Mesothelial cell of epicardium (in vitro differentiated cells): ENCODE results near the gene SEPTIN5. TPM values are rescaled to one million over a fixed set of nuclear protein-coding genes. Genes with fewer than 3 reads are reported as not detected.
A peak's percentile ranks its signal among the peaks of the same experiment; 100 is the strongest.

Experiments
- DNase-seq, 2 experiments: peaks; one replicate each; pipeline ENCODE4 v3.0.0; 2021; ENCODE audit warnings: low spot score in 2 of 2; ENCODE audit not compliant: unreplicated experiment in 2 of 2
- H3K27ac Mint-ChIP-seq: 2 replicates; pipeline ENCODE4 v1.8.0; 2021; ENCODE audit warnings: mixed read lengths
- H3K27me3 Mint-ChIP-seq: 2 replicates; pipeline ENCODE4 v1.8.0; 2021; ENCODE audit warnings: low read depth, mixed read lengths
- H3K36me3 Mint-ChIP-seq: 2 replicates; pipeline ENCODE4 v1.8.0; 2021; ENCODE audit warnings: mixed read lengths
- H3K4me1 Mint-ChIP-seq: 2 replicates; pipeline ENCODE4 v1.8.0; 2021; ENCODE audit warnings: mixed read lengths
- H3K4me3 Mint-ChIP-seq: 2 replicates; pipeline ENCODE4 v1.8.0; 2021; ENCODE audit warnings: mild to moderate bottlenecking, moderate library complexity, mixed read lengths
- H3K9me3 Mint-ChIP-seq: 2 replicates; pipeline ENCODE4 v1.8.0; 2021; ENCODE audit warnings: mixed read lengths
- total RNA-seq: library from RNA; stranded (reverse); gene quantifications from 3 replicates; pipeline ENCODE4 v1.2.1, GENCODE V29; 2021
- TF ChIP-seq, protein P1 (sequence below): fragments of 200-600 bp; sonication (generic); IDR thresholded peaks from one replicate; pipeline ENCODE4 v1.5.0; 2021; ENCODE audit warnings: antibody characterized with exemption; ENCODE audit not compliant: unreplicated experiment

The SEPTIN5 gene
- total RNA-seq = 32.2 to 42.1 TPM (median 36.2 TPM) in 3 replicates

- TF ChIP-seq, protein P1, sequence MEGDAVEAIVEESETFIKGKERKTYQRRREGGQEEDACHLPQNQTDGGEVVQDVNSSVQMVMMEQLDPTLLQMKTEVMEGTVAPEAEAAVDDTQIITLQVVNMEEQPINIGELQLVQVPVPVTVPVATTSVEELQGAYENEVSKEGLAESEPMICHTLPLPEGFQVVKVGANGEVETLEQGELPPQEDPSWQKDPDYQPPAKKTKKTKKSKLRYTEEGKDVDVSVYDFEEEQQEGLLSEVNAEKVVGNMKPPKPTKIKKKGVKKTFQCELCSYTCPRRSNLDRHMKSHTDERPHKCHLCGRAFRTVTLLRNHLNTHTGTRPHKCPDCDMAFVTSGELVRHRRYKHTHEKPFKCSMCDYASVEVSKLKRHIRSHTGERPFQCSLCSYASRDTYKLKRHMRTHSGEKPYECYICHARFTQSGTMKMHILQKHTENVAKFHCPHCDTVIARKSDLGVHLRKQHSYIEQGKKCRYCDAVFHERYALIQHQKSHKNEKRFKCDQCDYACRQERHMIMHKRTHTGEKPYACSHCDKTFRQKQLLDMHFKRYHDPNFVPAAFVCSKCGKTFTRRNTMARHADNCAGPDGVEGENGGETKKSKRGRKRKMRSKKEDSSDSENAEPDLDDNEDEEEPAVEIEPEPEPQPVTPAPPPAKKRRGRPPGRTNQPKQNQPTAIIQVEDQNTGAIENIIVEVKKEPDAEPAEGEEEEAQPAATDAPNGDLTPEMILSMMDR = no peak
- H3K9me3 Mint-ChIP-seq = no peaks in the 10 kb centered on the region
- DNase-seq = no peak
- H3K36me3 Mint-ChIP-seq = no peaks in the 10 kb centered on the region
- no peak within 1 kb of the TSS for H3K27ac Mint-ChIP-seq
- peak within 1 kb of the TSS; percentile 72 for H3K4me3 Mint-ChIP-seq
- H3K4me1 Mint-ChIP-seq = peaks cover 8% of the 10 kb centered on the region
- H3K27me3 Mint-ChIP-seq = peaks cover 18% of the 10 kb centered on the region
These were observed at the start of gene SEPTIN5 for GRCh38 chr22:19714312-19715187. TSS of gene SEPTIN5 (plus strand) at chr22:19714503. CDS start at chr22:19714589, 86 bp downstream.

DNA sequence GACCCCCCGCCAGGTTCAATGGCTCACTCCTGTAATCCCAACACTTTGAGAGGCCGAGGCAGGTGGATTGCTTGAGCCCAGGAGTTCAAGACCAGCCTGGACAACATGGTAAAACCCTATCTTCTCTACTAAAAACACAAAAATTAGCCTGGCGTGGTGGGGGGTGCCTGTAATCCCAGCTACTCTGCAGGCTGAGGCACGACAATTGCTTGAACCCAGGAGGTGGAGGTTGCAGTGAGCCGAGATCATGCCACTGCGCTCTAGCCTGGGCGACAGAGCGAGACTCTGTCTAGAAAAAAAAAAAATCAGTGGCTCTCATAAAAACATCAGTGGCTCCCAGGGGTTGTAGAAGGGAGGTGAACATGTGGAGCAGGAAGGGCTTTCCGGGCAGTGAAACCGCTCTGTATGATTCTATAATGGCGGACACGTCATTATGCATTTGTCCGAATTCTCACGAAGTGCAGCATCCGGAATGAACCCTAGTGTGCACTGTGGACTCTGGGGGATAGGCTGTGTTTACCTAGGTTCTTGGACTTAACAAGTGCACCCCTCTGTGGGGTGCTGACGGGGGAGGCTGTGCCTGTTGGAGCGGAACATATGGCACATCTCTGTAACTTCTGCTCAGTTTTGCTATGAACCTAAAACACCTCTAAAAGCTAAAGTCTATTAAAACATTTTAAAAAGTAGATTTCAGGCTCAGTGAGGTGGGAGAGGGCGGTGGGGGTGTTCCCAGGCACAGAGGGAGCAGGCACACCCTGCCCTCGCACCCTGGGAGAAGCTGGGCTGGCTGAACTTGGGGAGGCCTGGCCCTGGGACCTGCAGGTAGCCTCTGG is 49.1 kb upstream of the SEPTIN5 start:
- Mint-ChIP-seq H3K36me3 (no peaks in the 10 kb centered on the region), H3K9me3 (no peaks in the 10 kb centered on the region), H3K4me1 (peaks cover 25% of the 10 kb centered on the region), H3K27ac (no peak overlapping the region), H3K4me3 (no peak overlapping the region), H3K27me3 (peaks cover 12% of the 10 kb centered on the region)
- TF ChIP-seq, protein P1 = no peak
- no peak for DNase-seq

GRCh38 chr22:19665784-19666672 is 48.3 kb upstream of the SEPTIN5 start:
- Mint-ChIP-seq H3K27ac (peak overlapping the region; percentile 34), H3K4me3 (no peak overlapping the region), H3K4me1 (peaks cover 25% of the 10 kb centered on the region), H3K36me3 (no peaks in the 10 kb centered on the region), H3K9me3 (no peaks in the 10 kb centered on the region), H3K27me3 (peaks cover 12% of the 10 kb centered on the region)
- no peak for DNase-seq
- TF ChIP-seq, protein P1 = no peak

GRCh38 chr22:19666673-19667593 is 47.4 kb upstream of the SEPTIN5 start:
- H3K4me3 Mint-ChIP-seq = no peak overlapping the region
- peak overlapping the region; percentile 37 for H3K27ac Mint-ChIP-seq
- H3K4me1 Mint-ChIP-seq = peaks cover 25% of the 10 kb centered on the region
- H3K9me3 Mint-ChIP-seq = peaks cover 5% of the 10 kb centered on the region
- peaks cover 16% of the 10 kb centered on the region for H3K27me3 Mint-ChIP-seq
- DNase-seq = no peak
- TF ChIP-seq, protein P1 = no peak
- no peaks in the 10 kb centered on the region for H3K36me3 Mint-ChIP-seq
